GM08714 (cell line): Measurements from ENCODE around the gene GPR137.
A peak's percentile ranks its signal among the peaks of the same experiment; 100 is the strongest.

Experiments used
- H3K4me3 ChIP-seq: fragments of 200-500 bp; sonication (Bioruptor generic); 2 replicates; pipeline ENCODE4 v1.5.1; 2014; ENCODE audit warnings: mild to moderate bottlenecking, low read length, inconsistent platforms
- ZNF274 ChIP-seq: IDR thresholded peaks from 2 replicates; pipeline ENCODE4 v1.6.1; 2012; ENCODE audit warnings: mild to moderate bottlenecking, low read depth, low read length

Gene GPR137

GRCh38 chr11:64281957-64282770, 3.5 kb upstream of the GPR137 start:
- H3K4me3 ChIP-seq: no peak overlapping the region
- TF ChIP-seq ZNF274: no peak

GRCh38 chr11:64283092-64283491, 2.6 kb upstream of the GPR137 start:
- H3K4me3 ChIP-seq: no peak overlapping the region
- TF ChIP-seq ZNF274: no peak

DNA sequence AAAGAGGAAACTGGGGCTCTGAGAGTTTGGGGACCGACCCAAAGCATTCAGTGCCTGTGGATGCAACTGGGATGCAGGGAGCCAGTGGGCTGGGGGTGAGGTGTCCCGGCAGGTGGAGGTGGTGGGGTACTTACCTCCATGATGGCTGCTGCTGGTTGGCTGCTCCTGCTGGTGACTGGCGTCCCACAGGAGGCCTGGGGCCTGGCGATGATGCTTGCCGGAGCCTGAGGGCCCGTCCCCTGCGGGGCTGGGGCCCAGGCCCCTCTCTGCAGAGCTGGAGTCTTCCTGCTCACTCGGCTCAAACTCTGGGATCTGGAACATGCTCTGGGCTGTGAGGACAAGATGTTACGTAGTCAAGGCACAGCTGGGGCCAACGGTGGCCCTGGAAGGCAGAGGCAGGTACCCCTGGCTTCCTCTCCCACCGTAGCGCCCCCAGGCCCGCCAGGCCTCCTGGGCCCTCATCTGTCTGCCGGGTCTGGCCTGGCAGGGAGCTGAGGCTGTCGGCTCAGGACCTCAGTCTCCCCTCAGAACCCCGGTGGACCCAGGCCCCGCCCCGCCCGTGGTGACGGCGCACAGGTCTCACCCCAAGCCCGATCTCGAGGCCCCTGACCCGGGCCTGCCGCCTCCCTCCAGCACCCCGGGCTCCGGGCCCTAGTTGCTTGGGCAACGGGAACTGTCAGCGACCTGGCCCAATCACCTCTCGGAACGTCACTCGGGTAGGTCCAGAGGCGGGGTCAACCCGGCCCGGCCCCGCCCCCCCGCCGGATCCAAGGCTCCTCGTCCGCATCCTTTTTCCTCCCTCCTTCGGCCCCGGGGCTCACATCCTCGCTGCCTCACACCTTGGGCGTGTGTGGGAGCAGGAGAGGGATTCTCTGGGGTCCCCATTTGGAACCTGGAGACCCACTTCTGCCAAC, 1.3 kb upstream of the GPR137 start, which contains the start of gene BAD:
TSS of gene BAD (minus strand) at position 618 of the 914 bp plus-strand sequence. CDS start at position 321, 297 bp downstream.
- H3K4me3 ChIP-seq: peak within 1 kb of the TSS; percentile 78
- TF ChIP-seq ZNF274: no peak

- peak overlapping the region; percentile 78; the same call in 1 of the 2 replicates for H3K4me3 ChIP-seq
- TF ChIP-seq ZNF274: no peak
Observed at GRCh38 chr11:64285885-64286800, 495 bp downstream of the GPR137 start.

DNA sequence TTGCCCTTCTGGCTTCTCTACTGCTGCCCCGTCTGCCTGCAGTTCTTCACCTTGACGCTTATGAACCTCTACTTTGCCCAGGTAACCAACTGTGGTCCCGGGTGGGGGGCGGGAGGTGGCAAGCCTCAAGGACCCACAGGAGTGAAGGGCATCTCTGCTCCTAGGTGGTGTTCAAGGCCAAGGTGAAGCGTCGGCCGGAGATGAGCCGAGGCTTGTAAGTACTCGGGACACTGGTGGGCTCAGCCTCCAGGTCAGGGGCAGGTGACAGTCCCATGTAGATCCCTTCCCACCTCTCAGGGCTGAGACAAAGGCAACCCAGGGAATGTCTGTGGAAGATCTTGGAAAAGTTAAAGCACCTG, 1.1 kb downstream of the GPR137 start:
- no peak overlapping the region for H3K4me3 ChIP-seq
- TF ChIP-seq ZNF274: no peak

- no peak for TF ChIP-seq ZNF274
- H3K4me3 ChIP-seq: no peak overlapping the region
Observed at GRCh38 chr11:64287676-64288352, 2.2 kb downstream of the GPR137 start.

GRCh38 chr11:64288353-64288750, 2.7 kb downstream of the GPR137 start:
- no peak overlapping the region for H3K4me3 ChIP-seq
- TF ChIP-seq ZNF274: no peak

DNA sequence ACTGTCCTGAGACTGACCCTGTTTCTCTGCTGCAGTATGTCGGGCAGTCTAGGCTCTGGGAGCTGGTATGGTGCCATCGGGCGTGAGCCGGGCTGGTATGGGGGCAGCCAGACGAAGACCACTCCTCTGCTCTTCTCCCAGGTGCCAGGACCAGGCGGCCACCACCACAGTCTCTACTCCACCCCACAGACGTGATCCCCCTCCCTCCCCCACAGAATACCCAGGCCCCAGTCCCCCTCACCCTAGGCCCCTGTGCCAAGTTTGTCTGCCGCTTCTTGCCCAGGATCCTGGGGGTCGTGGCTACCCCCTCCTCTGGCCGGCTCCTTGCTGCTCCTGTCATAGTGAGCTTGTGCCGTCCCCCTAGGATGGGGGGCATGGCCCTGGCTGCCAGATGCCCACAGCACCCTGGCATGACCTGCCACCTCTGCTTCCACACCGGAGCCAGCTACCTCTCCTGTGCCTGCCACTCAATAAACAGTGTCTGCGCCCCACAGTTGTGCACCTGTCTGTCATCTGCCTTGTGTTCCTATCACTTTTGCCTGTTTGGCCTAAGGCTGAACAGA, 3.4 kb downstream of the GPR137 start:
- no peak overlapping the region for H3K4me3 ChIP-seq
- TF ChIP-seq ZNF274: no peak

- H3K4me3 ChIP-seq: no peak overlapping the region
- no peak for TF ChIP-seq ZNF274
Observed at GRCh38 chr11:64290352-64291261, 5.0 kb downstream of the GPR137 start.

GRCh38 chr11:64291262-64291751, 5.7 kb downstream of the GPR137 start, which contains the start of gene KCNK4:
Gene KCNK4, plus strand, starts transcription at chr11:64291302. Its CDS starts 1,717 bp downstream, at chr11:64293019.
- no peak within 1 kb of the TSS for H3K4me3 ChIP-seq
- no peak for TF ChIP-seq ZNF274

DNA sequence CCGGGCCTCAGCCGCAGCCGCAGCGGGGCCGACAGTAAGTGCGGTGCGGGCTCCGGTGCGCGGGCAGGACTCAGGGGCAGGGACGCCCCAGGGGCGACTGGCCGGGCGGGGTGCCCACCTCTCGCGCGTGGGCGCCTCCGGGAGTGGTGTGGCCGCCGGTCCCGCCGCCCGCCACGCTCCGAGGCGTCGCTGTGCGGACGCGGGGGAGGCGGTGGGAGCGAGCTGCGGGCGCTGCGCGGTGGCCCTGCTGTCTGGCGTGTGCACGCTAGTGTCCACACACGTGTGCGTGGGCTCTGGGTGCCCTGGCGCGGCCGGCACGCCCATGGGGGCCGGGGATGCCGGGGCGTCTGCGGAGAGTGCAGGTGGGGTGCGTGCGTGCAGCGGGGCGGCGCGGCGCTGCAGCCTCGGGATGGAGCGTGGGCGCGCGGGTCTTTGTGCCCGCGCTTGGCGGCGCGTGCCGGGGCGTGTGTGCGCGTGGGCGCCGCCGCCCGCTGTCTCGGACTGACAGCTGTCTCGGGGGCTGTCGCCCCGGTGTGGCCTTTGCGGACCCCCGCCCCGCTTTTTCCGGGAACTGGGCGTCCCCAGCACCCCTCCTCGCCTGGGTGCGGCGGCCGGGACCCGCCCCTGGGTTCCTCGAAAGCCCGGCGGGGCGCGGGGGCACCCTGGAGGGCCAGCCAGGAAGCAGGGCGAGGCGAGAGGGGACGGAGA, 6.3 kb downstream of the GPR137 start:
- no peak for TF ChIP-seq ZNF274
- no peak overlapping the region for H3K4me3 ChIP-seq
